Parathyroid adenoma (tissue), 2 donors: ENCODE results near the gene USP49.

Experiments
- H2AFZ ChIP-seq: fragments of 300-600 bp; sonication (generic); one replicate; pipeline ENCODE4 v1.7.0; 2017; ENCODE audit warnings: antibody characterized with exemption, mild to moderate bottlenecking
- H3K27ac ChIP-seq: fragments of 300-600 bp; sonication (generic); one replicate; pipeline ENCODE4 v1.7.0; 2017
- H3K27me3 ChIP-seq: fragments of 300-600 bp; sonication (generic); one replicate; pipeline ENCODE4 v1.7.0; 2017; ENCODE audit warnings: low read length; ENCODE audit not compliant: control insufficient read depth, insufficient read depth
- H3K36me3 ChIP-seq: fragments of 300-600 bp; sonication (generic); one replicate; pipeline ENCODE4 v1.7.0; 2017; ENCODE audit warnings: low read length; ENCODE audit not compliant: control insufficient read depth, insufficient read depth
- H3K4me1 ChIP-seq: fragments of 300-600 bp; sonication (generic); one replicate; pipeline ENCODE4 v1.7.0; 2017; ENCODE audit warnings: control low read depth
- H3K4me2 ChIP-seq: fragments of 300-600 bp; sonication (generic); one replicate; pipeline ENCODE4 v1.7.0; 2017; ENCODE audit warnings: low read length
- H3K4me3 ChIP-seq: fragments of 300-600 bp; sonication (generic); one replicate; pipeline ENCODE4 v1.7.0; 2017; ENCODE audit warnings: low read depth, low read length
- H3K79me2 ChIP-seq: fragments of 300-600 bp; sonication (generic); one replicate; pipeline ENCODE4 v1.7.0; 2017; ENCODE audit warnings: control low read depth
- H3K9ac ChIP-seq: fragments of 300-600 bp; sonication (generic); one replicate; pipeline ENCODE4 v1.7.0; 2017; ENCODE audit warnings: mild to moderate bottlenecking
- H3K9me3 ChIP-seq: fragments of 300-600 bp; sonication (generic); one replicate; pipeline ENCODE4 v1.7.0; 2017; ENCODE audit warnings: low read length; ENCODE audit not compliant: control insufficient read depth
- CTCF ChIP-seq: fragments of 300-600 bp; sonication (generic); IDR thresholded peaks from one replicate; pipeline ENCODE4 v1.7.0; 2017; ENCODE audit warnings: antibody characterized with exemption, mild to moderate bottlenecking
- donor health status: primary hyperparathyroidism.

USP49 gene

GRCh38 chr6:41780551-41781365 is 114.4 kb downstream of the USP49 start, which contains the start of gene PRICKLE4:
TSS of gene PRICKLE4 (plus strand) at chr6:41780782. CDS start at chr6:41783474, 2,692 bp downstream.
- peaks cover 12% of the 10 kb centered on the region for H3K4me1 ChIP-seq
- TF ChIP-seq CTCF: no peak

GRCh38 chr6:41779788-41780550 is 115.2 kb downstream of the USP49 start, which contains the start of gene FRS3:
TSS of gene FRS3 (minus strand) at chr6:41779900. CDS start at chr6:41776987, 2,913 bp downstream.
- TF ChIP-seq CTCF: peak; percentile 98
- H3K4me1 ChIP-seq: peaks cover 12% of the 10 kb centered on the region
- no peaks in the 10 kb centered on the region for H3K36me3 ChIP-seq

More at GRCh38 chr6:41780551-41781365, 114.4 kb downstream of the USP49 start, which contains the start of gene PRICKLE4:
- peak within 1 kb of the TSS; percentile 70 for H3K4me3 ChIP-seq
- peak within 1 kb of the TSS; percentile 96 for H3K4me2 ChIP-seq
- peak within 1 kb of the TSS; percentile 85 for H2AFZ ChIP-seq
- H3K79me2 ChIP-seq: no peaks in the 10 kb centered on the region
- H3K27ac ChIP-seq: peak within 1 kb of the TSS; percentile 72
- no peaks in the 10 kb centered on the region for H3K27me3 ChIP-seq
- no peaks in the 10 kb centered on the region for H3K9me3 ChIP-seq
- H3K36me3 ChIP-seq: no peaks in the 10 kb centered on the region
- no peak within 1 kb of the TSS for H3K9ac ChIP-seq

GRCh38 chr6:41779336-41779735 is 115.8 kb downstream of the USP49 start:
- Histone ChIP-seq H3K4me3 (peak overlapping the region; percentile 62), H3K27ac (no peak overlapping the region), H2AFZ (peak overlapping the region; percentile 65), H3K4me2 (peak overlapping the region; percentile 86), H3K9ac (no peak overlapping the region), H3K9me3 (no peaks in the 10 kb centered on the region), H3K36me3 (no peaks in the 10 kb centered on the region), H3K27me3 (no peaks in the 10 kb centered on the region), H3K4me1 (peaks cover 12% of the 10 kb centered on the region), H3K79me2 (no peaks in the 10 kb centered on the region)
- no peak for TF ChIP-seq CTCF

More at GRCh38 chr6:41779788-41780550, 115.2 kb downstream of the USP49 start, which contains the start of gene FRS3:
- Histone ChIP-seq H3K4me3 (peak within 1 kb of the TSS; percentile 70), H3K27me3 (no peaks in the 10 kb centered on the region), H3K9ac (no peak within 1 kb of the TSS), H3K9me3 (no peaks in the 10 kb centered on the region), H3K4me2 (peak within 1 kb of the TSS; percentile 96), H3K79me2 (no peaks in the 10 kb centered on the region), H2AFZ (peak within 1 kb of the TSS; percentile 85), H3K27ac (peak within 1 kb of the TSS; percentile 72)

- H3K27me3 ChIP-seq: no peaks in the 10 kb centered on the region
- peaks cover 12% of the 10 kb centered on the region for H3K4me1 ChIP-seq
- no peaks in the 10 kb centered on the region for H3K9me3 ChIP-seq
- H3K4me3 ChIP-seq: peak overlapping the region; percentile 62
- TF ChIP-seq CTCF: no peak
- no peak overlapping the region for H3K9ac ChIP-seq
- peak overlapping the region; percentile 86 for H3K4me2 ChIP-seq
- H3K36me3 ChIP-seq: no peaks in the 10 kb centered on the region
- H3K27ac ChIP-seq: no peak overlapping the region
- H2AFZ ChIP-seq: peak overlapping the region; percentile 65
- H3K79me2 ChIP-seq: no peaks in the 10 kb centered on the region
These were observed 116.3 kb downstream of the USP49 start for GRCh38 chr6:41778895-41779294.
